HS-27A (cell line): ENCODE results near the gene LDLRAD1.
"Not testable (repeated sequence)": the region's sequence is repeated elsewhere in the genome, so short reads cannot be mapped to it uniquely, and the experiment has no call there.

Experiments used
- DNase-seq: peaks from one replicate; pipeline ENCODE4 v3.0.0-alpha.2; 2012; ENCODE audit warnings: low read depth, missing footprints

The LDLRAD1 gene

DNA sequence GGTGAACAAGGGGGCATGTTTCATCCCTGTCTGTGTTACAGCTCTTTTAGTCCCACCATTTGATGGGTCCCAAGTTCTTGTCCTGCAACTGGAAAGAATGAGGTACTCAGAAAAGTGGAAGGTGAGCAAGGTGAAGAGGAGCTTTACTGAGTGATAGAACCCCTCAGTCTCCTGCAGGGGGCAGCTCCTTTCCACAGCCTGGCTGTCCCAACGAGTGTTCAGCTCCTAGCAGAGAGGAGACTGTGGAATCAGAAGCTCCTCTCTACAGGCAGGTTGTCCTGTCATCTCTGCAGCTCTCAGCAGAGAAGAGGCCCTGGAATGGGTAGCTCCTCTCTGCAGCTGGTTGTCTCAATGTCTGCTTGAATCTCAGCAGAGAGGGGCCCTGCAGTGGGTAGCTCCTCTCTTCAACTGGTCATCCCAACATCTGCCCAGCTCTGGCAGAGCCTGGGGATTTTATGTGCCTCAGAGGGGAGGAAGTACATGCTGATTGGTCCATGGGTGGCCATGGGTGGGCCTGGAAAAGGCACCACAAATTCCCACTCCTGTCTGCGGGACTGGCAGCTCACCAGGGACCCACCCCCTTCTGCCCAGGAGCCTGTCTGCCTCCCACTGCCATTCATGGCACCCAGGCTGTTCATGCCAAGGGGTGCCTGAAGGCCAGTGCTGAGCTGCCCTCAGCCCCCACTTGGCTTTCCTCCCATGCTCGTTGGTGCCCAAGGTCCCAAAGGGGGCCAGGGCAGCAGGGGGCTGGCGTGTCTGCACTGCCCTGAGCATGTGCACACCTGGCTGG is 25.7 kb downstream of the LDLRAD1 start:
- no peak for DNase-seq

DNA sequence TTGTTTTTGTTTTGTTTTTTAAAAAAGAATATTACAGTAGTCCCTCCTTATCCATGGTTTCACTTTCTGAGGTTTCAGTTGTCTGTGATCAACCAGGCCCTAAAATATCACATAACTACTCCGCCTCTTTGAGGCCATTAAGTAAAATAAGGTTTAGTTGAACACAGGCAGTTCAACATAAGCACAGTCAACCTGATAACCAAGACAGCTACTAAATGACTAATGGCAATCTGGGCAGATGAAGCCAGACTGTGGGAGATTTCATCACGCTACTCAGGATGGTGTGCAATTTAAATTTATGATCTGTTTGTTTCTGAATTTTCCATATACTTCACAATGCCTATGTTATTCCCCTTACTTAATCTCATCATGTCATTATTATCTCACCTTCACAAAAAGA is 30.1 kb downstream of the LDLRAD1 start:
- DNase-seq, result no peak

DNA sequence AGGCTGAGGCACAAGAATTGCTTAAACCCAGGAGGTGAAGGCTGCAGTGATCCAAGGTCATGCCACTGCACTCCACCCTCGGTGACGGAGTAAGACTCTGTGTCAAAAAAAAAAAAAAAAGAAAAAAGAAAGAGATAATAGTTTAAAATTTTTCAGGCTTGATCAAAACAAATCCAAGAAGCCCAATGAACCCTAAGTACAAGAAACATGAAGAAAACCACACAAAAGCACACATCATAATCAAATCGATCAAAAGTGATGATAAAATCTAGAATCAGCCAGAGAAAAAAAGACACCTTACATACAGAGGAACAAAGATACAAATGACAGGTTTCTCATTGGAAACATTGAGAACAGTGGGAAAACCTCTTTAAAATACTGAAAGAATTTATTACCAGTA is 31.5 kb downstream of the LDLRAD1 start:
- DNase-seq, result no peak

DNA sequence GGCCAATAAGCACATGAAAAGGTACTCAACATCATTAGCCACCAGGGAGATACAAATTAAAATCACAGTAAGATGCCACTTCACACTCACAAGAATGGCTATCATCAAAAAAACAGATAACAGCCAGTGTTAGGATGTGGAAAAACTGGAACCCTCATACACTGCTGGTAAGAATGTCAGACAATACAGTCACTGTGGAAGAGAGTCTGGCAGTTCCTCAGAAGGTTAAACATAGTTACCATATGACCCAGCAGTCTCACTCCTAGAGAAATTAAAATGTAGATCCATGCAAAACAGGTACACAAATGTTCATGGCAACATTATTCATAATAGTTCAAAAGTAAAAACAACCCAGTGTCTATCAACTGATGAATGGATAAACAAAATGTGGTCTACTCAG is 33.3 kb downstream of the LDLRAD1 start:
- no peak for DNase-seq

DNA sequence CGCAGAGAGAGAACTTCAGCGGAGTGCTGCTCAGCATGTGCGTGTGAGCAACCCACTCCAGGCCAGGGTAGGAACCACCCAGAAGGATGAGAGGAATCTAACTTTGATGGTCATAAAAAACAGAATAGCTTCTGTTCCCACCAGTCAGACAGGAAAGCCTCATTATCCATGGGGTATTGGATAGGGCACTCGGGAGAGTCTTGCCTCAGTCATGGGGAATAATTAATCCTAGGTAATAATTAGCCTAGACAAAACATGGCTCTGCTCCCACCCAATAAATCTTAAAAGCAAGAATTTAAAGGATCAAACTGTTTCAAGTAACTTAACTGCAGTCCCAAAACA is 35.3 kb downstream of the LDLRAD1 start:
- no peak for DNase-seq

DNA sequence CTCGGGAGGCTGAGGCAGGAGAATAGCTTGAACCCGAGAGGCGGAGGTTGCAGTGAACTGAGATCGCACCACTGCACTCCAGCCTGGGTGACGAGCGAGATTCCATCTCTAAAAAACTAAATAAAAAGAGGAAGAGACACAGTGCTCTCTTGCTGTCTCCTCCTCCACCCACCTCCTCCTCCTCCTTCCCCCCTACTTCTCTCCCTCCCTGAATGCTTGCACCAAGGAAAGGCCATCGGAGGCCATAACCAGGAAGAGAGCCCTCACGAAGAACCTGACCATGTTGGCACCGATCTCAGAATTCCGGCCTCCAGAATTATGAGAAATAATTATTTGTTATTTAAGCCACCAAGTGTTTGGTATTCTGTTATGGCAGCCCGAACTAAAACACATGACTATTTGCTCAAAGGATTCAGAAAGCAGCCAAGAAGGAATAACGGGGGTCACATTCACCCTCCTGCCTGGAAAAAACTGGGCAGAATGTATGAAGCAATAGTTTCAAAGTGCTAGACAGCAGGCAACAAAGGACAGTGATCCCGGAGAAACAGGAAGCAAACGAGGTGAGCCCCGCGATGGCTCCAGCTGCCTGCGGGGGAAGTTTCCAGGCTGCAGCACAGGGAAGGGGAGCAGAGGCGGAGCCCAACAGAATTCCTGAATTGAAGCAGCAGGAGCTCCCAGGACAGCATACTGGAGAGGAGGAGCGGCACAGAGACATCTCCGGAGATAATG is 35.8 kb downstream of the LDLRAD1 start:
- no peak for DNase-seq

DNA sequence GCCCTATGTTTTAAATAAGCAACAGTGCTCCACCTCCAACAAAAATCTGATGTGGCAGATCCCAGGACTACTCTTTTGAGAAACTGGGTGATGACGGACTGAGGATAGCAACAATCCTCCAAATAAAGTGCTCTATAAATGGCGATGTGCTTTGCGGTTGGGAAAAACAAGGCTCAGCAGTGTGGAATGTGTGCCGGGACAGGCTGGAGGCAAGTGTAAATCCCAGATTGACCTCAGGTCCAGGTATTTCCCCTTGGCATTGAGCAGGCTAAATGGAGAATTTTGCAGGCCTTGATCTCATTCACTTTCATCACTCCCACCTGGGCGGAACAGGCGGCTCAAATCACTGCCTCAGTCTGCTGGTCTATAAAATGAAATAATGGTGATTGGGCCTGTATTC is 36.8 kb downstream of the LDLRAD1 start:
- DNase-seq, result no peak

DNA sequence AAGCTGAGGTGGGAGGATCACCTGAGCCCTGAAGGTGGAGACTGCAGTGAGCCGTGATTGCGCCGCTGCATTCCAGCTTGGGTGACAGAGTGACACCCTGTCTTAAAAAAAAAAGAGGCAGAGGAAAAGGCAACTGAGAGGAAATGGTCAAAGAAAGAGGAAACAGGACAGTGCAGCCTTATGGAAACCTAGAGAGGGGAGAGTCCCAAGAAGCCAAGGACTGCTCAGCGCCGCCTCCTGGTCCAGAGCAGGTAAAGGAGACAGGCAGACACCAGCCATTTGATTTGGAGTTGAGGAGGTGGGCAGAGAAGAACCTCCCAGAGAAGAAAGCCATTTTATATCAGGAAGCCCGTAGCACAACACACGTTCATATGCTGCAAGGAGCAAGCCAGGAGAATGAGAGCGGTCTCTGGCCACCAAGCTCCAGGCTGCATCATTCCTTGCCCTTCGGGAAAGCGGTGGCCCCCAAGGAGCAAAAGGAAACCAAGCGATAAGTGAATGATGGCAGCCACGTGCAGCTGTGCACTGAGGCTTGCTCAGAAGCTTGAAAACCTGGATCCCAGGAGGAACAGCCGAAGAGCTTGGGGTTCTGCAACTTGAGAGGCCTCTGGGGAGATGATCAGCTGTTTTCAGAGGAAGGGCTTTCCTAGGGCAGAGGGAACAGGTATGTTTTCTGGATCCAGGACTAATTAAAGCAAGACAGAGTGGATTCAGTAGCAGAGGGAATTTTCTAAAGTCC is 38.1 kb downstream of the LDLRAD1 start:
- DNase-seq, result no peak

DNA sequence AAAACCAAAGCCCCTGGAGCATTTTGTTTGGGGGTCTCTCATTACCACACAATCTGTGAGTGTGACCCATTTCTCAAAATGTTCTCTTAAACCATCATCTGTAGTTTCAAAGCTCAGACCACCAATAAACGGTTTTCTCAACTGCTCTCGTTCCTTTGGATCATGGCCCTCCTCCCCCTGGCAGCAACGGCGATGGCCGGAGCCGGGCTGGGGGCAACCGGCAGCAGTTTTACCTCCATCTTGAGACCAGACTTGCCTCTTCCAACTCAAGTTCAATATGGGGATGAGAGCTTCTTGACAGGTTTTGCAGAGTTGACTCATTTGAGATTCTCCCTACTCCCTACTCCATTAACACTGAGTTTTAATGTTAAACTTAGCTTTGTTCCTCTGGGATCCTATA is 42.1 kb downstream of the LDLRAD1 start:
- DNase-seq, result no peak

DNA sequence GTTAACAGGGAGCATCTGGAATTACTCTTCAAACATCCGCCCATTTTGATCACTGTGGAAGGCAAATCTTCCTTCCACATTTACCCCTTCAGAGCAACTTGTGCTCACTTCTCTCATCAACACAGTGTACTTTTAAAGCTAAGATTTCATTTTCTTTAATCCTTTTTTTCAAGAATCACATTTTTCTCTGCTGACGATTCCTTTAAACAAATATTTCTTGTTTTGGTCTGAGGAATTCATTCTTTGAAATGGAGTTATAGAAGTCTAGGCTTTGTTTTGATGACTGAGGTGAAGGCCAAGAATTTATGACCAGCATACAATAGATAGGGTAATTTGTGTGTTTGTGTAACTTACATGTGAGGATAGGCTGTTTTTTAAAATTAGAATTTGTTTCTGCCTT is 46.3 kb downstream of the LDLRAD1 start:
- DNase-seq, result no peak

DNA sequence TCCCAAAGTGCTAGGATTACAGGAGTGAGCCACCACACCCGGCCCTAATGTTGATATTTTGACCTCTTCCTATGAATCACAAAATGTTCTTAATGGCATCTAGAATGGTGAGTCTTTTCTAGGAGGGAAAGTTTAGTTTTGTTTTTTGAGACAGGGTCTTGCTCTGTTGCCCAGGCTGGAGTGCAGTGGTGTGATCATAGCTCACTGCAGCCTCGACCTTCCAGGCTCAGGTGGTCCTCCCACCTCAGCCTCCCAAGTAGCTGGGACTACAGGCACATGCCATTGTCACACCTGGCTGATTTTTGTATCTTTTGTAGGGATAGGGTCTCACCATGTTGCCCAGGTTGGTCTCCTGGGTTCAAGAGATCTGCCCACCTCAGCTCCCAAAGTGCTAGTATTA is 48.7 kb downstream of the LDLRAD1 start:
- DNase-seq, result not testable (repeated sequence)

DNA sequence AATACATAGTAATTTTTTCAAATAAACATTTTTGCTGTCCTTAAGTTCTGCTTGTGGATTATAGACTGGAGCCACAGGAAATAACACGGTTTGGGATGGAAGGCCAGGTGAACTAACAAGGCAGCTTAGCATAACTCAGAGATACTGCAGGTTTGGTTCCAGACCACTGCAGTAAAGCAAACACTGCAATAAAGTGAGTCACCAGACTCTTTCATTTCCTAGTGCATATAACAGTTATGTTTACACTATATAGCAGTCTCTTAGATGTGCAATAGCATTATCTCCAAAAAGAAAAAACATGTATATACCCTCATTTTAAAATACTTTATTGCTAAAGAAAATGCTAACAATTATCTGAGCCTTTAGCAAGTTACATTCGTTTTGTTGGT is 49.9 kb downstream of the LDLRAD1 start:
- no peak for DNase-seq

DNA sequence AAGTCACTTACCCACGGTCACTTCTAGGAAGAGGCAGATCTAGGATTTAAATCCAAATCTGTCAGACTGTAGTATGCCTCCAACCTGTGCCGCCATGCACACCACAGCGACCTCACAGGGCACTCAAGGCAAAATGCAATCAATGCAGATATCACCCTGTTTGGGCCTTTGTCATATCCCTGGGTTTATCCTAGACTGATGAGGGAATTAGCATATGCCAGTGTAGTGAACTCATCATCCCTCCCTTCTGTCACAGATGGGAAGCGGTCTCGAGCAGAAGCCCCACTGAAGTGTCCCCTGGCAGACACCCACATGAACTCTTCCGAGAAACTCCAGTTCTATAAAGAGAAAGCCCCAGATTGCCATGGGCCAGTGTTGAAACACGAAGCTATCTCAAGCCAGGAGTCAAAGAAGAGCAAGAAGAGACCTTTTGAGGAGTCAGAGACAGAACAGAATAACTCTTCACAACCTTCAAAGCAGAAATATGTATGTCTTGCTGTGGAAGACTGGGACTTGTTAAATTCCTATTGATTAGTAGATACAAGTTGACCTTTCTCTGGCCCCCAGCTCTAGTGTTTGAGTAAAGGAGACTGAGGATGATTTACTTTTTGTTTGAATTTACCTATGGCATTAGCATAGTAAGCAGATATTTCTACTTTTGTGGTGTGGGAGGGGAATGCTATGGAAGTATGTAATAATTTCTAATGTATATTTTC is 50.4 kb downstream of the LDLRAD1 start:
- DNase-seq, result no peak

DNA sequence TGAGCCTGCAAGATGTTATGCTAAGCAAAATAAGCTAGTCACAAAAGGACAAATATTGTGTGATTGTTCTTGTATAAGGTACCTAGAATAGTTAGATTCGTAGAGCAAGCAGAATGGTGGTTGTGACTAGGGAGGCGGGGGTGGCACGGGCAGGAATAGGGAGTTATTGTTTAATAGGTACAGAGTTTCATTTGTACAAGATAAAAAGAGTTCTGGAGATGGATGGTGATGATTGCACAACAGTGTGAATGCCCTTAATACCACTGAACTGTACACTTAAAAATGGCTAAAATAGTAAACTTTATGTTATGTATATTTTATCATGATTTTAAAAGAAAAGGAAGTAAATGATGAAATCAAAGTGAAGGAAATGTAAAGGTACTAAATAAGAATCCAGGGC is 51.2 kb downstream of the LDLRAD1 start:
- DNase-seq, result no peak

DNA sequence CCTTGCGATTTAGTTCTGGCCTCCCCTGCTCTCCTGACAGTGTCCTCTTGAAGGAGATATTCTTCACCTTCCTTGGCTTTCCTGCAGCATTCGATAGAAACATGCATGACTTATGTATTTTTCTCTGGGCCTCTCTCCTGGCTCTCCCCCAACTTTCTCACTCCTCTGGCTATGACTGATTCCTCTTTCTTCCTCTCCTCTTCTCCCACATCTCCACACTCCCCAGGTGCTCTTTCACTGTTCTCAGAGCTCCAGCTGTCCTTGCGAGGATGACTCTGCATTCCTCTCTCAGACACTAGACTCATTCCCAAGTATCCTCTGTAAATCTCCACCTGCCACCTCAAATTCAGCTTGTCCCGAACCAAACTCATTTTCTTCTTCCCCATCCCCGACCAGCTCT is 53.9 kb downstream of the LDLRAD1 start:
- no peak for DNase-seq

DNA sequence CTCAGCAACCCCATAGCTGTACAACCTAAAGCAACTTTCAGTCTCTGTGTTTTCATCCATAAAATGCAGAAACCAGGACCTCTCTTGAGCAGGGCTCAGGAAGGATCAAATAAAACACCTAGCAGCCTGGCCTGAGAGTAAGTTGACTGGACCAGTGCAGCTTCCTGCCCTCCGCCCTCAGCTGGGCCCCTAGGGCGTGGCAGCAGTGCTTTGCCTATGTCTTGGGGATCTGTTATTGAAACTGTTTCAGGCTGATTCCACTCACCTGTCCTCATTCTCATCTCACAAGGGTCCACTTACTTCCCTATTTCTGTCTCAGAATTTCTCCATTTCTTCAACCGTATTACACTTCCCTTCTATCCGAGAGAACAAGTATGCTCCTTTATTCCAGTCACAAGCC is 54.5 kb downstream of the LDLRAD1 start:
- DNase-seq, result no peak

DNA sequence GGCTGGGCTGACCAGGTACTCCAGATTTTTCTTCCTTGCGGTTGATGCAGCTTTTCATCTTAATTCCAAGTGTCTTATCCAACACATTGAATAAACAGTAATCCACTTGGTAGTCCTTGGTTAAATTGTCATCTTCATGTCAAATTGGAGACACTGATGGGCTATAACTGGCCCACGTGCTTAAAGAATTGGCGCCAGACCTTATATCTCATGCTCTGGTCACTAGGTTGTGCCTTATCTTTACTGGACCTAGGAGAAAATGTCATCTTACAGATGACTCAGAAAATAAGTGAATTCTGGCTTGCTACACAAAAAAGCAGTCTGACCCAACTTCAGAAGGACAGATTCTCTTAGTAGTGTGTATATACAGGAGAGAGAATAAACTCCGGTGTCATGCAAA is 55.6 kb downstream of the LDLRAD1 start:
- DNase-seq, result no peak

DNA sequence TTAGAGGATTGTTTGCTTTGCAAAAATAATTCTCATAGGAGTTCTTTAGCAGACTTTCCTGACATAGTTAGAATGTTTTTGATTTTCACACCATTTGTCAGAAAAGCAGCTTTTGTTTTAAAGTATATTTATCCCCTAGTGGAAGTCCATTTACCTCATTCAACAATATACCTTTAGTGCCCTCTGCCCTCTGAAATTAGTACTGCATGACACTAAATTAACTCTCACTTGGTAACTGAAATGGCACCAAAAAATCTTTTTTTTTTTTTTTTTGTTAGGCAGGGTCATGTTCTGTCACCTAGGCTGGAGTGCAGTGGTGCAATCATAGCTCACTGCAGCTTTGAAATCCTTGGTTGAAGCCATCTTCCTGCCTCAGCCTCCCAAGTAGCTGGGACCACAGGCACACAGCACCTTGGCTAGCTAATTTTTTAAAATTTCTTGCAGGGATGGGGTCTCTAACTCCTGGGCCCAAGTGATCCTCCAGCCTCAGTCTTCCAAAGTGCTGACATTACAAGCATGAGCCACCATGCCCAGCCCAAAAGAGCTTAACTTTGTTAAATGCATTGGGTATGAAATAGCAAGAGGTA is 58.2 kb downstream of the LDLRAD1 start:
- DNase-seq, result no peak
